ENCODE measurements around the gene LRRC25. TPM values are rescaled to one million over a fixed set of nuclear protein-coding genes. Genes with fewer than 3 reads are reported as not detected.
A peak's percentile ranks its signal among the peaks of the same experiment; 100 is the strongest.

Gene LRRC25
- total RNA-seq, 3 donors from 2014 or later (not counting 1 experiment from before 2014, with no cell fraction given): 3.9 to 28.2 (median 12.0) TPM

GRCh38 chr19:18435842-18436670 is 38.6 kb upstream of the LRRC25 start:
- H3K27me3 Mint-ChIP-seq (ENCODE audit: low read depth in 2 of 2): no peaks in the 10 kb centered on the region
- ATAC-seq: no peak
- H3K27ac Mint-ChIP-seq: no peak overlapping the region
- DNase-seq: no peak
- 88% methylated on average over 46 of the region's 46 CpGs for WGBS (ENCODE audit: insufficient coverage)
- intact Hi-C loops (cut with micrococcal nuclease): no loop called here
- no peaks in the 10 kb centered on the region for H3K36me3 Mint-ChIP-seq
- no peaks in the 10 kb centered on the region for H3K27me3 ChIP-seq (ENCODE audit: control insufficient read depth, insufficient read depth, low read length)
- no peaks in the 10 kb centered on the region for H3K9me3 Mint-ChIP-seq
- peak overlapping the region; percentile 78 for H3K4me3 Mint-ChIP-seq
- no peak overlapping the region for H3K4me3 ChIP-seq (ENCODE audit: low read length)
- no peaks in the 10 kb centered on the region for H3K9me3 ChIP-seq (ENCODE audit: control insufficient read depth, insufficient read depth, low read length)
- peaks cover 6 to 42% of the 10 kb centered on the region in 2 donors for H3K4me1 Mint-ChIP-seq
- TF ChIP-seq, protein P1, sequence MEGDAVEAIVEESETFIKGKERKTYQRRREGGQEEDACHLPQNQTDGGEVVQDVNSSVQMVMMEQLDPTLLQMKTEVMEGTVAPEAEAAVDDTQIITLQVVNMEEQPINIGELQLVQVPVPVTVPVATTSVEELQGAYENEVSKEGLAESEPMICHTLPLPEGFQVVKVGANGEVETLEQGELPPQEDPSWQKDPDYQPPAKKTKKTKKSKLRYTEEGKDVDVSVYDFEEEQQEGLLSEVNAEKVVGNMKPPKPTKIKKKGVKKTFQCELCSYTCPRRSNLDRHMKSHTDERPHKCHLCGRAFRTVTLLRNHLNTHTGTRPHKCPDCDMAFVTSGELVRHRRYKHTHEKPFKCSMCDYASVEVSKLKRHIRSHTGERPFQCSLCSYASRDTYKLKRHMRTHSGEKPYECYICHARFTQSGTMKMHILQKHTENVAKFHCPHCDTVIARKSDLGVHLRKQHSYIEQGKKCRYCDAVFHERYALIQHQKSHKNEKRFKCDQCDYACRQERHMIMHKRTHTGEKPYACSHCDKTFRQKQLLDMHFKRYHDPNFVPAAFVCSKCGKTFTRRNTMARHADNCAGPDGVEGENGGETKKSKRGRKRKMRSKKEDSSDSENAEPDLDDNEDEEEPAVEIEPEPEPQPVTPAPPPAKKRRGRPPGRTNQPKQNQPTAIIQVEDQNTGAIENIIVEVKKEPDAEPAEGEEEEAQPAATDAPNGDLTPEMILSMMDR (IDR thresholded peaks at IDR 0.05): no peak
- H3K27ac ChIP-seq (ENCODE audit: low read length): no peak overlapping the region
- H3K4me1 ChIP-seq (ENCODE audit: control insufficient read depth, insufficient read depth, low read length): peaks cover 44% of the 10 kb centered on the region
- H3K36me3 ChIP-seq (ENCODE audit: control insufficient read depth, insufficient read depth, low read length): peaks cover 6% of the 10 kb centered on the region

DNA sequence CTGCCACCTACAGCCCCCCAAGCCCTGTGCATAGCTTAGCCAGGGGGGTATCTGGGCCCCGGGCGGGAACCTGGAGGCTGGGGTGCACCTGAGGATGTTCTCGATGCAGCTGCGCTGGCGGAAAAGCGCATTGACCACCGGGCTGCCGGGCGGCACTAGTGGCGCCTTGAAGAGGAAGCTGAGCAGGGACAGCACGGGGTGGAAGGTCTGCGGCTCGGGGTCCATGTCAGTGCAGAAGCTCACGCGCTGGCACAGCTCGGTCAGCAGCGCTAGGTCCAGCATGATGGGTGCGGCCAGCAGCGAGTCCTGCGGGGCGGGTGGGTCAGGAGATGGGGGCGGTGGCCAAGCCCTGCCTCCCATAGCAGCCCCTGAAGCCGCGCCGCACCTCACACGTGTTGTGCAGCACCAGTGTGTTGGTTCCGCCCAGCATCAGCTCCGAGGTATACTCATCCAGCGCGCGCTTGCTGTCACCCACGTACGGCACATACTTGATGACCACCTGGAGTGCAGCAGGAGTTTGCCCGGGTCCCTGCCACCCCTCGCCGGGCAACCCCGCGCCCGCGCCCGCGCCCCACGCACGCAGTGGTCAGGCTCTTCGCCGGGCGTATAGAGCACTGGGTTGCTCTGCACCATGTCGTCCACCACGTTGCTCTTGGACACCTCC is 37.9 kb upstream of the LRRC25 start:
- intact Hi-C loops (cut with micrococcal nuclease): no loop called here
- Histone ChIP-seq H3K27me3 (ENCODE audit: control insufficient read depth, insufficient read depth, low read length) (no peaks in the 10 kb centered on the region), H3K4me3 (ENCODE audit: low read length) (no peak overlapping the region), H3K9me3 (ENCODE audit: control insufficient read depth, insufficient read depth, low read length) (no peaks in the 10 kb centered on the region), H3K27ac (ENCODE audit: low read length) (no peak overlapping the region), H3K36me3 (ENCODE audit: control insufficient read depth, insufficient read depth, low read length) (peaks cover 6% of the 10 kb centered on the region), H3K4me1 (ENCODE audit: control insufficient read depth, insufficient read depth, low read length) (peaks cover 52% of the 10 kb centered on the region)
- no peak for ATAC-seq
- Mint-ChIP-seq H3K36me3 (no peaks in the 10 kb centered on the region), H3K4me1 (peaks cover 2 to 35% of the 10 kb centered on the region in 2 donors), H3K9me3 (no peaks in the 10 kb centered on the region), H3K27ac (no peak overlapping the region), H3K27me3 (ENCODE audit: low read depth in 2 of 2) (no peaks in the 10 kb centered on the region), H3K4me3 (peak overlapping the region; percentile 47)
- no peak for DNase-seq
- 95% methylated on average over 49 of the region's 49 CpGs for WGBS (ENCODE audit: insufficient coverage)
- TF ChIP-seq, protein P1 (IDR thresholded peaks at IDR 0.05): no peak

GRCh38 chr19:18434411-18435175 is 37.2 kb upstream of the LRRC25 start:
- no peak for DNase-seq
- no peak for ATAC-seq
- H3K4me1 ChIP-seq (ENCODE audit: control insufficient read depth, insufficient read depth, low read length): peaks cover 59% of the 10 kb centered on the region
- WGBS (ENCODE audit: insufficient coverage): 92% methylated on average over 20 of the region's 21 CpGs
- no peaks in the 10 kb centered on the region for H3K27me3 ChIP-seq (ENCODE audit: control insufficient read depth, insufficient read depth, low read length)
- Mint-ChIP-seq H3K4me1 (peaks cover 0 to 37% of the 10 kb centered on the region in 2 donors), H3K4me3 (peak overlapping the region; percentile 68), H3K9me3 (no peaks in the 10 kb centered on the region), H3K36me3 (no peaks in the 10 kb centered on the region), H3K27ac (peak overlapping the region in 1 of 2 donors; percentile 76), H3K27me3 (ENCODE audit: low read depth in 2 of 2) (no peaks in the 10 kb centered on the region)
- TF ChIP-seq, protein P1 (IDR thresholded peaks at IDR 0.05): no peak
- intact Hi-C loops (cut with micrococcal nuclease): no loop called here
- H3K9me3 ChIP-seq (ENCODE audit: control insufficient read depth, insufficient read depth, low read length): no peaks in the 10 kb centered on the region
- H3K27ac ChIP-seq (ENCODE audit: low read length): no peak overlapping the region
- peaks cover 6% of the 10 kb centered on the region for H3K36me3 ChIP-seq (ENCODE audit: control insufficient read depth, insufficient read depth, low read length)
- no peak overlapping the region for H3K4me3 ChIP-seq (ENCODE audit: low read length)

Measured in natural killer cell (primary cell).